K562 (cell line): ENCODE results near the gene CELF4. TPM values are rescaled to one million over a fixed set of nuclear protein-coding genes. Genes with fewer than 3 reads are reported as not detected.

Experiments used
- ATAC-seq: fragments of 200-7000 bp; cut with Tn5 transposase; 3 replicates; pipeline ENCODE4 v1.9.1; 2020; ENCODE audit warnings: moderate library complexity
- BruUV-seq: library from RNA; stranded (reverse); fragments of 400-500 nt; replicated peaks from 2 replicates; lab custom pipeline; 2021; lab: Mats Ljungman, UMichigan
- CTCF ChIA-PET: fragments of 300-600 bp; formaldehyde crosslinking; extraction: SDS; loops from one replicate; lab custom pipeline; 2021; ENCODE audit warnings: low intra/inter-chr PET ratio; lab: Yijun Ruan, JAX
- POLR2A ChIA-PET: fragments of 300-600, 350-650 bp; sonication (Branson Sonifier 250); formaldehyde crosslinking; extraction: SDS; loops from one replicate; lab custom pipeline; 2021; ENCODE audit warnings: antibody characterized with exemption, inconsistent platforms; lab: Yijun Ruan, JAX
- DNase-seq, 4 experiments: peaks; one replicate each; pipeline versions ENCODE4 v3.0.0 to v3.0.0-alpha.2; 2011 to 2018; ENCODE audit warnings: low spot score in 3 of 4, mixed read lengths in 3 of 4; ENCODE audit errors: extremely low read depth in 1 of 4
- FAIRE-seq: peaks from 2 replicates; lab custom pipeline; 2011; peaks lifted over from hg19 to GRCh38; lab: Jason Lieb, UNC
- H2AFZ ChIP-seq: 2 replicates; pipeline ENCODE4 v1.6.0; 2011; ENCODE audit warnings: low read depth, low read length, control low read depth, inconsistent platforms
- H3K27ac ChIP-seq: fragments of 200-600 bp; 3 replicates; pipeline ENCODE4 v1.8.0; 2011; ENCODE audit warnings: low read depth, mild to moderate bottlenecking, control low read depth, inconsistent platforms, low read length, moderate library complexity, mixed read lengths; ENCODE audit errors: extremely low read depth
- H3K27me3 ChIP-seq, 2 experiments: fragments of 300-600 bp in 1 of 2; 2 replicates in 1 of 2; 3 replicates in 1 of 2; pipeline versions ENCODE4 v1.6.0 to v1.8.0; 2011; ENCODE audit warnings: inconsistent platforms in 2 of 2, low read length in 2 of 2, mild to moderate bottlenecking in 1 of 2, mixed read lengths in 1 of 2, moderate library complexity in 1 of 2; ENCODE audit not compliant: control insufficient read depth in 2 of 2, insufficient read depth in 2 of 2
- H3K36me3 ChIP-seq: fragments of 300-600 bp; 3 replicates; pipeline ENCODE4 v1.8.0; 2011; ENCODE audit warnings: mild to moderate bottlenecking, low read length, inconsistent platforms; ENCODE audit not compliant: control insufficient read depth, insufficient read depth
- H3K4me1 ChIP-seq, 2 experiments: fragments of 200-600 bp in 1 of 2; replicated peaks in 1 of 2; 2 replicates in 1 of 2; 3 replicates in 1 of 2; pipeline versions ENCODE4 v1.5.1 to v1.8.0; 2011; ENCODE audit warnings: inconsistent platforms in 2 of 2, low read length in 2 of 2, mild to moderate bottlenecking in 1 of 2, mixed read lengths in 1 of 2, moderate library complexity in 1 of 2; ENCODE audit not compliant: control insufficient read depth in 2 of 2, insufficient read depth in 2 of 2
- H3K4me2 ChIP-seq: 2 replicates; pipeline ENCODE4 v1.6.1; 2011; ENCODE audit warnings: low read length, control low read depth, inconsistent platforms, mixed read lengths; ENCODE audit not compliant: insufficient read depth
- H3K4me3 ChIP-seq: fragments of 200-600 bp; sonication (generic), shearing (Covaris generic); 2 replicates; pipeline ENCODE4 v1.5.1; 2016; ENCODE audit warnings: control low read depth, inconsistent platforms
- H3K79me2 ChIP-seq: fragments of 200-600 bp; 3 replicates; pipeline ENCODE4 v1.8.0; 2011; ENCODE audit warnings: low read length, inconsistent platforms; ENCODE audit not compliant: control insufficient read depth, insufficient read depth
- H3K9ac ChIP-seq, 2 experiments: 2 replicates each; pipeline versions ENCODE4 v1.6.0 to v1.6.1; 2011; ENCODE audit warnings: low read depth in 2 of 2, low read length in 2 of 2, control low read depth in 1 of 2, inconsistent platforms in 1 of 2, mild to moderate bottlenecking in 1 of 2, mixed read lengths in 1 of 2; ENCODE audit not compliant: insufficient read depth in 1 of 2
- H3K9me1 ChIP-seq: one replicate; pipeline ENCODE4 v1.6.0; 2011; ENCODE audit warnings: inconsistent platforms, mild to moderate bottlenecking, low read length, moderate library complexity; ENCODE audit not compliant: control insufficient read depth, insufficient read depth
- H3K9me3 ChIP-seq: replicated peaks from 2 replicates; pipeline ENCODE4 v1.5.1; 2011; ENCODE audit warnings: low read depth, low read length, inconsistent platforms; ENCODE audit not compliant: control insufficient read depth, insufficient read depth
- H4K20me1 ChIP-seq: replicated peaks from 2 replicates; pipeline ENCODE4 v1.6.1; 2011; ENCODE audit warnings: low read length, inconsistent platforms, mixed read lengths; ENCODE audit not compliant: control insufficient read depth, insufficient read depth
- CTCFL ChIP-seq: IDR thresholded peaks from 2 replicates; pipeline ENCODE4 v1.6.1; 2011; ENCODE audit warnings: borderline replicate concordance, low read depth, mild to moderate bottlenecking, moderate library complexity, low read length; ENCODE audit not compliant: insufficient read depth, poor library complexity, severe bottlenecking
- FOXP4 ChIP-seq: sonication (generic); formaldehyde crosslinking; IDR thresholded peaks from 2 replicates; pipeline ENCODE4 v1.8.0; 2022; ENCODE audit warnings: mild to moderate bottlenecking, missing genetic modification reagents, borderline replicate concordance
- KDM1A ChIP-seq, 2 experiments: fragments of 450-650 bp; IDR thresholded peaks; 2 replicates each; pipeline ENCODE4 v1.6.1; 2016; ENCODE audit warnings: mild to moderate bottlenecking in 2 of 2
- MEF2A ChIP-seq: IDR thresholded peaks from 2 replicates; pipeline ENCODE4 v1.6.1; 2011; ENCODE audit warnings: low read depth, mild to moderate bottlenecking, low read length, moderate library complexity; ENCODE audit not compliant: control insufficient read depth
- MIER1 ChIP-seq: fragments of 450-650 bp; IDR thresholded peaks from 2 replicates; pipeline ENCODE4 v1.6.1; 2016; ENCODE audit warnings: antibody characterized with exemption, mild to moderate bottlenecking, low read depth
- ZNF124 ChIP-seq: sonication (generic); formaldehyde crosslinking; IDR thresholded peaks from 2 replicates; pipeline ENCODE4 v1.8.1; 2022; ENCODE audit warnings: missing genetic modification reagents
- ZNF395 ChIP-seq: fragments of 200-800 bp; sonication (Bioruptor generic); IDR thresholded peaks from 2 replicates; pipeline ENCODE4 v1.6.1; 2017; ENCODE audit warnings: missing genetic modification characterization, missing compliant biosample characterization
- ZNF449 ChIP-seq: fragments of 250-450 bp; sonication (Bioruptor Pico); IDR thresholded peaks from 2 replicates; pipeline ENCODE4 v1.8.0; 2022; ENCODE audit warnings: moderate library complexity, mild to moderate bottlenecking, inconsistent platforms
- ZNF707 ChIP-seq: fragments of 250-450 bp; sonication (Bioruptor Pico); conservative IDR thresholded peaks from 2 replicates; pipeline ENCODE4 v1.8.0; 2022; ENCODE audit warnings: inconsistent platforms, mild to moderate bottlenecking, moderate library complexity
- WGBS: fragments of 100-300 bp; shearing (Covaris generic); methylation state at CpG from one replicate; pipeline ENCODE4 v1.1.6; 2016; ENCODE audit warnings: low coverage, mixed read lengths; ENCODE audit not compliant: insufficient coverage; ENCODE audit errors: missing lambda C conversion rate; 5-methylcytosine and 5-hydroxymethylcytosine counted together
- in situ Hi-C: fragments of 300-500 bp; cut with MboI; formaldehyde crosslinking; loops from 4 replicates; pipeline ENCODE4 v1.15.0; 2018; ENCODE audit warnings: inconsistent platforms, mixed read lengths
- intact Hi-C: fragments of 100-400 bp; cut with micrococcal nuclease; formaldehyde crosslinking; loops from 2 replicates; pipeline ENCODE4 v1.14.2; 2022
- polyA plus RNA-seq, 8 experiments: library from polyadenylated mRNA; depleted of rRNA in 4 of 8; stranded (reverse) in 5 of 8; unstranded in 3 of 8; fragments of >200 nt; fragmentation: Nextera tagmentation in 2 of 8; fragmentation: Illumina TruSeq in 1 of 8; extraction: Ambion mirVana in 2 of 8; extraction: Trizol in 1 of 8; gene quantifications; 2 replicates each; pipeline versions ENCODE4 v1.2.1 to v1.2.3, GENCODE V29; 2011 to 2014; ENCODE audit warnings: inconsistent platforms in 1 of 8, missing spikeins in 1 of 8
- total RNA-seq, 7 experiments: library from RNA; depleted of rRNA in 6 of 7; stranded (reverse); fragments of >200 nt in 6 of 7; fragmentation: Illumina TruSeq in 2 of 7; extraction: Trizol in 2 of 7; gene quantifications; 2 replicates each; pipeline versions ENCODE4 v1.2.1 to v1.2.3, GENCODE V29; 2011 to 2021; ENCODE audit warnings: low replicate concordance in 1 of 7

The CELF4 gene
- total and polyA plus RNA-seq, 9 of the 15 experiments (the other 6 are each of a cell fraction or from before 2014, with no cell fraction given): 0.04 to 0.24 (median 0.07) TPM; not detected in 3

GRCh38 chr18:37330173-37330572 lies 235.4 kb downstream of the CELF4 start:
- 0% methylated on average over 7 of the region's 7 CpGs for WGBS
- Histone ChIP-seq H3K4me1 (no peaks in the 10 kb centered on the region), H3K36me3 (no peaks in the 10 kb centered on the region), H3K4me2 (no peak overlapping the region), H3K9me3 (no peaks in the 10 kb centered on the region), H3K79me2 (no peaks in the 10 kb centered on the region), H3K27me3 (peaks cover 0 to 24% of the 10 kb centered on the region in 2 experiments; a peak in 2 of 5 replicates), H3K9me1 (no peaks in the 10 kb centered on the region), H3K27ac (no peak overlapping the region), H2AFZ (no peak overlapping the region), H3K4me3 (no peak overlapping the region), H4K20me1 (no peaks in the 10 kb centered on the region), H3K9ac (no peak overlapping the region)
- no TSS peak for BruUV-seq
- no peak for DNase-seq
- in situ Hi-C loops (no loop called here), intact Hi-C loops (no loop called here)
- no peak for ATAC-seq
- FAIRE-seq: no peak
- ChIA-PET POLR2A (no interaction called here), CTCF (no interaction called here)
- TF ChIP-seq MIER1: no peak
- no peak for TF ChIP-seq ZNF449 (CRISPR knock-in tag)
- no peak for TF ChIP-seq FOXP4 (CRISPR knock-in tag)
- TF ChIP-seq ZNF707 (CRISPR knock-in tag): no peak
- TF ChIP-seq CTCFL: no peak
- TF ChIP-seq KDM1A (IDR thresholded peaks at IDR 0.05): no peak
- TF ChIP-seq MEF2A: no peak
- TF ChIP-seq ZNF124 (CRISPR knock-in tag): no peak
- TF ChIP-seq ZNF395 (CRISPR knock-in tag): no peak
